HEK293 (cell line): ENCODE data around the gene KLHL17.

Source experiments
- TF ChIP-seq, protein P1 (sequence below): fragments of 450-650 bp; formaldehyde crosslinking; IDR thresholded peaks from 2 replicates; pipeline ENCODE4 v1.5.1; 2016; ENCODE audit warnings: missing biosample characterization, missing genetic modification characterization
- TF ChIP-seq, protein P2 (sequence below): fragments of 450-650 bp; formaldehyde crosslinking; IDR thresholded peaks from 2 replicates; pipeline ENCODE4 v1.5.1; 2016; ENCODE audit warnings: missing biosample characterization, missing genetic modification characterization
- TF ChIP-seq, protein P3 (sequence below): fragments of 450-650 bp; formaldehyde crosslinking; IDR thresholded peaks from 2 replicates; pipeline ENCODE4 v1.5.1; 2016; ENCODE audit warnings: missing biosample characterization, missing genetic modification characterization

DNA sequence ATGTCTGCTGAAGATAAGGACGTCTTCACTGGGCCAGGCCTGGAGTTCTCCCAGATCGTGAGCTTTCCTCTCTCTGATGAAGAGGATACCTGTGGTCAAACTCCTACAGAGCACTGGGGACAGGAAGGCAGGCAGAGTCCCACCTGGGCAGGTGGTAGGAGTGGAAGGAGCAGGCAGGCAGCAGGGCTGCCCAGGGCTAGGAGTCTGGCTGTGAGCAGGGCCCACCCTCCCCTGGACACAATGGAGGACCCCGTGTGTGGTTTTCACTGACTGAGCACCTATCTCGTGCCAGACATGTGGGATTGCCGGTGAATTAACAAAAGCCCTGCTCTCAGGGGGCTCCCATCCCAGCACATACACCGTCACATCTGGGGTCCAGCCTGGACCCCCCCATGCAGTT is 41.5 kb upstream of the KLHL17 start:
- TF ChIP-seq, protein P1, sequence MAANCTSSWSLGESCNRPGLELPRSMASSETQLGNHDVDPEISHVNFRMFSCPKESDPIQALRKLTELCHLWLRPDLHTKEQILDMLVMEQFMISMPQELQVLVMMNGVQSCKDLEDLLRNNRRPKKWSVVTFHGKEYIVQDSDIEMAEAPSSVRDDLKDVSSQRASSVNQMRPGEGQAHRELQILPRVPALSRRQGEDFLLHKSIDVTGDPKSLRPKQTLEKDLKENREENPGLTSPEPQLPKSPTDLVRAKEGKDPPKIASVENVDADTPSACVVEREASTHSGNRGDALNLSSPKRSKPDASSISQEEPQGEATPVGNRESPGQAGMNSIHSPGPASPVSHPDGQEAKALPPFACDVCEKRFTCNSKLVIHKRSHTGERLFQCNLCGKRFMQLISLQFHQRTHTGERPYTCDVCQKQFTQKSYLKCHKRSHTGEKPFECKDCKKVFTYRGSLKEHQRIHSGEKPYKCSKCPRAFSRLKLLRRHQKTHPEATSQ (tag by site-specific recombination), result no peak
- TF ChIP-seq, protein P2, sequence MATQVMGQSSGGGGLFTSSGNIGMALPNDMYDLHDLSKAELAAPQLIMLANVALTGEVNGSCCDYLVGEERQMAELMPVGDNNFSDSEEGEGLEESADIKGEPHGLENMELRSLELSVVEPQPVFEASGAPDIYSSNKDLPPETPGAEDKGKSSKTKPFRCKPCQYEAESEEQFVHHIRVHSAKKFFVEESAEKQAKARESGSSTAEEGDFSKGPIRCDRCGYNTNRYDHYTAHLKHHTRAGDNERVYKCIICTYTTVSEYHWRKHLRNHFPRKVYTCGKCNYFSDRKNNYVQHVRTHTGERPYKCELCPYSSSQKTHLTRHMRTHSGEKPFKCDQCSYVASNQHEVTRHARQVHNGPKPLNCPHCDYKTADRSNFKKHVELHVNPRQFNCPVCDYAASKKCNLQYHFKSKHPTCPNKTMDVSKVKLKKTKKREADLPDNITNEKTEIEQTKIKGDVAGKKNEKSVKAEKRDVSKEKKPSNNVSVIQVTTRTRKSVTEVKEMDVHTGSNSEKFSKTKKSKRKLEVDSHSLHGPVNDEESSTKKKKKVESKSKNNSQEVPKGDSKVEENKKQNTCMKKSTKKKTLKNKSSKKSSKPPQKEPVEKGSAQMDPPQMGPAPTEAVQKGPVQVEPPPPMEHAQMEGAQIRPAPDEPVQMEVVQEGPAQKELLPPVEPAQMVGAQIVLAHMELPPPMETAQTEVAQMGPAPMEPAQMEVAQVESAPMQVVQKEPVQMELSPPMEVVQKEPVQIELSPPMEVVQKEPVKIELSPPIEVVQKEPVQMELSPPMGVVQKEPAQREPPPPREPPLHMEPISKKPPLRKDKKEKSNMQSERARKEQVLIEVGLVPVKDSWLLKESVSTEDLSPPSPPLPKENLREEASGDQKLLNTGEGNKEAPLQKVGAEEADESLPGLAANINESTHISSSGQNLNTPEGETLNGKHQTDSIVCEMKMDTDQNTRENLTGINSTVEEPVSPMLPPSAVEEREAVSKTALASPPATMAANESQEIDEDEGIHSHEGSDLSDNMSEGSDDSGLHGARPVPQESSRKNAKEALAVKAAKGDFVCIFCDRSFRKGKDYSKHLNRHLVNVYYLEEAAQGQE (tag by site-specific recombination), result no peak
- TF ChIP-seq, protein P3, sequence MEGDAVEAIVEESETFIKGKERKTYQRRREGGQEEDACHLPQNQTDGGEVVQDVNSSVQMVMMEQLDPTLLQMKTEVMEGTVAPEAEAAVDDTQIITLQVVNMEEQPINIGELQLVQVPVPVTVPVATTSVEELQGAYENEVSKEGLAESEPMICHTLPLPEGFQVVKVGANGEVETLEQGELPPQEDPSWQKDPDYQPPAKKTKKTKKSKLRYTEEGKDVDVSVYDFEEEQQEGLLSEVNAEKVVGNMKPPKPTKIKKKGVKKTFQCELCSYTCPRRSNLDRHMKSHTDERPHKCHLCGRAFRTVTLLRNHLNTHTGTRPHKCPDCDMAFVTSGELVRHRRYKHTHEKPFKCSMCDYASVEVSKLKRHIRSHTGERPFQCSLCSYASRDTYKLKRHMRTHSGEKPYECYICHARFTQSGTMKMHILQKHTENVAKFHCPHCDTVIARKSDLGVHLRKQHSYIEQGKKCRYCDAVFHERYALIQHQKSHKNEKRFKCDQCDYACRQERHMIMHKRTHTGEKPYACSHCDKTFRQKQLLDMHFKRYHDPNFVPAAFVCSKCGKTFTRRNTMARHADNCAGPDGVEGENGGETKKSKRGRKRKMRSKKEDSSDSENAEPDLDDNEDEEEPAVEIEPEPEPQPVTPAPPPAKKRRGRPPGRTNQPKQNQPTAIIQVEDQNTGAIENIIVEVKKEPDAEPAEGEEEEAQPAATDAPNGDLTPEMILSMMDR (tag by site-specific recombination), result no peak
